Peyer's patch (tissue), 4 donors: ENCODE results near the gene ASF1B. TPM values are rescaled to one million over a fixed set of nuclear protein-coding genes. Genes with fewer than 3 reads are reported as not detected.

Experiments
- DNase-seq, 3 donors: peaks; one replicate each; pipeline ENCODE4 v3.0.0-alpha.2; 2017 to 2019
- H3K27ac ChIP-seq, 4 donors: fragments of 200-600 bp; sonication (generic); one replicate each; pipeline ENCODE4 v1.5.1; 2016 to 2019
- H3K27me3 ChIP-seq, 2 donors: fragments of 200-600 bp; sonication (generic); one replicate each; pipeline ENCODE4 v1.5.1; 2019
- H3K36me3 ChIP-seq, 3 donors: fragments of 200-600 bp; sonication (generic); one replicate each; pipeline ENCODE4 v1.5.1; 2016 to 2019
- H3K4me1 ChIP-seq, 4 donors: fragments of 200-600 bp; sonication (generic); one replicate each; pipeline ENCODE4 v1.5.1; 2016 to 2019
- H3K4me3 ChIP-seq, 4 donors: fragments of 200-600 bp; sonication (generic); 1 replicate in 3 of 4; 2 replicates in 1 of 4; pipeline ENCODE4 v1.5.1; 2016 to 2019; ENCODE audit warnings: mild to moderate bottlenecking in 1 of 4
- H3K9me3 ChIP-seq, 4 donors: fragments of 200-600 bp; sonication (generic); one replicate each; pipeline ENCODE4 v1.5.1; 2016 to 2019; ENCODE audit warnings: mild to moderate bottlenecking in 1 of 4
- POLR2A ChIP-seq, 2 donors: fragments of 450-650 bp; IDR thresholded peaks; one replicate each; pipeline ENCODE4 v1.5.1; 2017; ENCODE audit warnings: antibody characterized with exemption in 2 of 2, mild to moderate bottlenecking in 2 of 2, moderate library complexity in 2 of 2
- total RNA-seq, 4 donors: library from RNA; depleted of rRNA; stranded (reverse); fragments of >200 nt; gene quantifications; one replicate each; pipeline ENCODE4 v1.1.0, GENCODE V29; 2016
- TF ChIP-seq, protein P1 (sequence below), 6 experiments: fragments of 450-650 bp in 4 of 6; fragments of 200-600 bp in 2 of 6; sonication (generic) in 1 of 6; IDR thresholded peaks; one replicate each; pipeline ENCODE4 v1.5.1; 2017 to 2019; ENCODE audit warnings: antibody characterized with exemption in 6 of 6, mild to moderate bottlenecking in 3 of 6, moderate library complexity in 1 of 6

The ASF1B gene
- total RNA-seq, 4 donors from 2014 or later: 2.3 to 12.4 (median 5.5) TPM

DNA sequence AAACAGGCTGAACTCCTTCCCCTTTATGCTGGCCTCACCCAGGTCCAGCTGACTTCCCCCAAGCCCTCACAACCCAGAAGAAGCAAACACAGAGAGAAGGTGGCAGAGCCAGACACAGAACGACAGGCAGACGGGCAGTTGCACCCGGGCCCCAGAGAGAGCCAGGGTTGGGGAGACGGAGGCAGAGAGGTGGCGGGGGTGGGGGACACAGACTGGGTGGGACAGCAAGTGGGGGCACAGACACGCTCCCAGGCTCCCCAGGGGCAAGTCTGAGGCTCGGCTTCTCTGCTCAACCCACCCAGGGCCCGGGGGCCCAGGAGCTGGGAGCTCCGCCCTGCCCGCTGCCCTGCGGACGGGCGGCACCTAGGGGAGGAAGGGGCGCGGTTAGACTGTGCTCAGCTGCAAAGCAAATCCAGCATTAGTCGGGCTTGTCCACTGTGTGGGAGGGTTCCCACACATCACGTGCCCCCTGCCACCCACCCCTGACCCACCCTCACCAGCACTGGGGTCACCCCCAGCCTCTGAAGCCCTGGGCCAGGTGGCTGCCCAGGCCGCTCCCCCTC lies 31.3 kb upstream of the ASF1B start:
- Histone ChIP-seq H3K4me3 (peak overlapping the region in 1 of 4 donors; percentile 22), H3K4me1 (peaks cover 0 to 13% (median 4%) of the 10 kb centered on the region in 4 donors), H3K9me3 (no peaks in the 10 kb centered on the region), H3K27me3 (no peaks in the 10 kb centered on the region), H3K36me3 (peaks cover 0 to 46% (median 0%) of the 10 kb centered on the region in 3 donors), H3K27ac (peak overlapping the region in 2 of 4 donors; percentile 30 to 51)
- DNase-seq: peak in 1 of 3 donors; percentile 25
- TF ChIP-seq, protein P1, sequence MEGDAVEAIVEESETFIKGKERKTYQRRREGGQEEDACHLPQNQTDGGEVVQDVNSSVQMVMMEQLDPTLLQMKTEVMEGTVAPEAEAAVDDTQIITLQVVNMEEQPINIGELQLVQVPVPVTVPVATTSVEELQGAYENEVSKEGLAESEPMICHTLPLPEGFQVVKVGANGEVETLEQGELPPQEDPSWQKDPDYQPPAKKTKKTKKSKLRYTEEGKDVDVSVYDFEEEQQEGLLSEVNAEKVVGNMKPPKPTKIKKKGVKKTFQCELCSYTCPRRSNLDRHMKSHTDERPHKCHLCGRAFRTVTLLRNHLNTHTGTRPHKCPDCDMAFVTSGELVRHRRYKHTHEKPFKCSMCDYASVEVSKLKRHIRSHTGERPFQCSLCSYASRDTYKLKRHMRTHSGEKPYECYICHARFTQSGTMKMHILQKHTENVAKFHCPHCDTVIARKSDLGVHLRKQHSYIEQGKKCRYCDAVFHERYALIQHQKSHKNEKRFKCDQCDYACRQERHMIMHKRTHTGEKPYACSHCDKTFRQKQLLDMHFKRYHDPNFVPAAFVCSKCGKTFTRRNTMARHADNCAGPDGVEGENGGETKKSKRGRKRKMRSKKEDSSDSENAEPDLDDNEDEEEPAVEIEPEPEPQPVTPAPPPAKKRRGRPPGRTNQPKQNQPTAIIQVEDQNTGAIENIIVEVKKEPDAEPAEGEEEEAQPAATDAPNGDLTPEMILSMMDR (IDR thresholded peaks at IDR 0.05): no peak
- TF ChIP-seq POLR2A (IDR thresholded peaks at IDR 0.05): no peak

DNA sequence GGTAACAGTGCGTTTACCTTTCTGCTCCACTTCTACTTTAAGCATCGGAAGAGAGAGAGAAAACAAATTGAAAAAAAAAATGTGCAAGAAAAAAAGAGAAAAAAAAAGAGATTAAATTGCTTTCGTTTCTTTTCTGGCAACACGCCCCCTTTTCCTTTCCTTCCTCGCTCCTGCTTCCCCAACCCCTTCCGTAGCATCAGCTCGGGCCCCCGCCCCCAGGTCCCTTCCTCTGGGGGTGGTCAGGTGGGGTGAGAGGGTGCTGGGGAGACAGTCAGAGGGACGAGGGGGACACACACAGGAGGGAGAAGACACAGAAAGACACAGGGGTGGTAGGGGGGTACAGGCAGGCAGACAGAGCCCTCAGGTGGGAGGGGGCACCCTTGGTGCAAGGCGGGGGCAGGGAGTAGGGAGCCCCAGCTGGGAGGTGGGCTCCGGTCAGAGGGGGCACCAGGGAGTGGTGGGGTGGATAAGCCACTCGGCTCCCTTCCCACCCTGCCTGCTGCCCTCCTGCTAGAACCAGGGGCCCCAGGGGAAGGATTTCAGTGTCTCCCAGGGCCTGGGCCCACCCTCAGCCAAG lies 30.7 kb upstream of the ASF1B start:
- Histone ChIP-seq H3K4me1 (peaks cover 0 to 13% (median 4%) of the 10 kb centered on the region in 4 donors), H3K27ac (peak overlapping the region in 2 of 4 donors; percentile 30 to 51), H3K36me3 (peaks cover 0 to 46% (median 0%) of the 10 kb centered on the region in 3 donors), H3K4me3 (peak overlapping the region in 2 of 4 donors; percentile 9 to 22), H3K27me3 (no peaks in the 10 kb centered on the region), H3K9me3 (no peaks in the 10 kb centered on the region)
- TF ChIP-seq, protein P1 (IDR thresholded peaks at IDR 0.05): no peak
- TF ChIP-seq POLR2A (IDR thresholded peaks at IDR 0.05): no peak
- no peak for DNase-seq

DNA sequence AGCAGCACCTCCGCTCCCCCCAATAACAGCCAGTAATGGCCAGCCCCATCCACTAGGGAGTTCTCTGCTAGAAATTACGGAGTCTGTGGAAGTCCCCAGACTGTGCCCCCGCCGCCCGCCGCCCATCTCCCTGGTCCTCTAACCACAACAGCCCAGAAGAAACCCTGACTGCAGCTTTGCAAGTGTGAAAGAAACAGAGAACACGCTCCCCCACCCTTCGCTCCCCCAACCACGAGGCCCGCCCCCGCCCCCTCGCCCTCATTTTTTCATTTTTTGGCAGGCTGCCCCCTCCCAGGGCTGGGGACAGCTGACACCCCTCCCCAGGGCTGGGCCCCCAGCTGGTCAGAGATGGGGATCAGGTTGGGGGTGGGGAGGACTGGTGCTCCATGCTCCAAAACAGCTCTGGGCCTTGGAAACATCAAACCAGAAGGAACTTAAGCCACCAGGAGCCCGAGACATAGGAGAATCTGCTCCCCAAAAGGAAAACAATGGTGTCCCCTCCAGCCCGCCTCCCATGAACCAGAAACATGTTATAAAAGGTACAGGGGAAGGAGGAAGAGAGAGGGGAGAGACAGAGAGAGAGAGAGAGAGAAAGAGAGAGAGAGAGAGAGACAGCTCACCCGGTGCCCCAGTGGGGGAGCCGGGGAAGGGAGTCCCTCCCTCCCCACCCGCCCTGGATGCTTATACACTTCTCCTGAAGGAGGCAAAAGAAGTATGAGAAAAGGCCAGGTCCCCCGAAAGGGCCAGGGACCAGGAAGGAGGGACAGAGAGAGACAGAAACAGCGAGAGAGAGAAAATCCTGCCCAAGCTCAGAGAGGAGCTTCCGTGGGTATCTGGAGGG lies 29.8 kb upstream of the ASF1B start:
- TF ChIP-seq, protein P1 (IDR thresholded peaks at IDR 0.05): no peak
- TF ChIP-seq POLR2A (IDR thresholded peaks at IDR 0.05): no peak
- no peaks in the 10 kb centered on the region for H3K9me3 ChIP-seq
- H3K27me3 ChIP-seq: no peaks in the 10 kb centered on the region
- peaks cover 0 to 40% (median 0%) of the 10 kb centered on the region in 3 donors for H3K36me3 ChIP-seq
- DNase-seq: no peak
- peak overlapping the region in 2 of 4 donors; percentile 9 to 22 for H3K4me3 ChIP-seq
- H3K4me1 ChIP-seq: peaks cover 0 to 13% (median 4%) of the 10 kb centered on the region in 4 donors
- H3K27ac ChIP-seq: peak overlapping the region in 1 of 4 donors; percentile 51

DNA sequence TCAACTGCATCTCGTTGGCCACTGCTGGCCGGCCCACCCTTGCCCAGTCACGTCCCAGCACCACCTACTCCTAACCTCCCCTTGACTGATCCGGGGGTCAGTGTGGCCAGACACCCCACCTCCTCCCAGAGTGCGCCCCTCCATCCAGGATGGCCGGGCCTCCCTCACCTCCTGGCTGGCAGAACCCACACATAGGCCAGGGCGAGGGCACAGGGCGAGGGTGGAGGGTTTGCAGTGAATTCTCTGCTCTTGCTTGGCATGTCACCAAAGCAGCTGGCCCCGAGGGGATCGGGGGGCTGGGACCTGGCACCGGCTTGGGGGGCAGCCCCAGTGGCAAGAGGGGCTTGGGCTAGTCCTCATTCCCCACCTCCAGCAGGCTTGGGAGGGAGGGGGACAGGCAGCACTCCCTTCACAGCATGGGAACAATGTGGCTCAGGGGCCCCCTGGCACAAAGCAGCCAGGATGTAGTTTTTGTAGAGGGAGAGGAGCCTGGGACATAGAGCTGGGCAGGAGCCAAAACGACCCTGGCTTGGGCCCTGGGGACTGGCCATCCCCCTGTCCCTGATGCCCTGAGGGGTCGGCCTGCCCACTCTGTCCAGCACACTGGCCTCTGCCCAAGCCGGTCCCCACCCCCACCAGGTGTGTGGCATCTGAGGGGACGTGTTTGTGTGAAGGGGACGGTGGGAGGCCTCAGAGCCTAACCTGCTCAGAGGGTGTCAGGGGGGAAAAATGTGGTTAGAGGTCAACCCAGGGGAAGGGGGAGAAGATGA lies 28.5 kb upstream of the ASF1B start:
- Histone ChIP-seq H3K4me1 (peaks cover 0 to 13% (median 4%) of the 10 kb centered on the region in 4 donors), H3K27ac (no peak overlapping the region), H3K4me3 (no peak overlapping the region), H3K9me3 (no peaks in the 10 kb centered on the region), H3K27me3 (no peaks in the 10 kb centered on the region), H3K36me3 (peaks cover 0 to 27% (median 0%) of the 10 kb centered on the region in 3 donors)
- TF ChIP-seq POLR2A (IDR thresholded peaks at IDR 0.05): no peak
- TF ChIP-seq, protein P1 (IDR thresholded peaks at IDR 0.05): no peak
- DNase-seq: no peak

DNA sequence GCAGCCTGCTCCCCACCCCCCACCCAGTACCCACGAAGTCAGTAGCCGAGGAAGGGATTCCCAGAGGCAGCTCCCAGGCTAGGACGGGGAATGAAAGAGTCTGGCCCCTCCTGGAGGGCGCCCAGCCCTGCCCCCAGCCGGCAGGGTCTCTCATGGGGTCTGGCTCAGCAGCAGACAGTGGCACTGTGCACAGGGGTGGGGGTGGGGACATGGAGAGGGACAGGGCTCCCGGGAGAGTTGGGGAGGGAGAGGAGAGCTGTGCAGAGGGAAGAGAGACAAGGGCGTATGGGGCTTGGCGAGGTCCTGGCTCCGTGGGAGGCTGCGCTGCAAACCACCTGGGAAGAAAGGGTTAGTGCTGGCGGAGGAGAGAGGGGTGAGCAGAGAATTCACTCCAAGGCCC lies 27.7 kb upstream of the ASF1B start:
- no peaks in the 10 kb centered on the region for H3K9me3 ChIP-seq
- peaks cover 0 to 13% (median 4%) of the 10 kb centered on the region in 4 donors for H3K4me1 ChIP-seq
- no peak overlapping the region for H3K27ac ChIP-seq
- H3K36me3 ChIP-seq: peaks cover 0 to 25% (median 0%) of the 10 kb centered on the region in 3 donors
- no peak overlapping the region for H3K4me3 ChIP-seq
- DNase-seq: no peak
- no peaks in the 10 kb centered on the region for H3K27me3 ChIP-seq
- TF ChIP-seq, protein P1 (IDR thresholded peaks at IDR 0.05): no peak
- no peak for TF ChIP-seq POLR2A (IDR thresholded peaks at IDR 0.05)
